Hippocampal formation (tissue), 2 donors: ENCODE measurements around the gene PER2.
"Not testable (repeated sequence)": the region's sequence is repeated elsewhere in the genome, so short reads cannot be mapped to it uniquely, and the experiment has no call there.

ENCODE experiments used
- DNase-seq, 2 donors: peaks; one replicate each; lab custom pipeline; 2025; lab: John Stamatoyannopoulos, UW

PER2 gene

GRCh38 chr2:238287737-238288649, at the start of gene PER2:
Gene PER2, minus strand, starts transcription at chr2:238288610. Its CDS starts 10,674 bp downstream, at chr2:238277936.
- peak; percentile 19 to 27 for DNase-seq

- DNase-seq = no peak
Observed at GRCh38 chr2:238337846-238338245, 49.4 kb upstream of the PER2 start.

GRCh38 chr2:238336793-238337444, 48.5 kb upstream of the PER2 start:
- no peak for DNase-seq

- DNase-seq = no peak
Observed at GRCh38 chr2:238336151-238336550, 47.7 kb upstream of the PER2 start.

- not testable (repeated sequence) for DNase-seq
Observed at GRCh38 chr2:238335591-238335990, 47.2 kb upstream of the PER2 start.

- no peak for DNase-seq
Observed at GRCh38 chr2:238334885-238335284, 46.5 kb upstream of the PER2 start.

- no peak for DNase-seq
Observed at GRCh38 chr2:238331916-238332315, 43.5 kb upstream of the PER2 start.

GRCh38 chr2:238330391-238330790, 42.0 kb upstream of the PER2 start:
- no peak for DNase-seq

- no peak for DNase-seq
Observed at GRCh38 chr2:238327751-238328150, 39.3 kb upstream of the PER2 start.

GRCh38 chr2:238326801-238327365, 38.5 kb upstream of the PER2 start:
- DNase-seq = no peak

GRCh38 chr2:238325694-238326093, 37.3 kb upstream of the PER2 start:
- DNase-seq = no peak

- not testable (repeated sequence) for DNase-seq
Observed at GRCh38 chr2:238324248-238324647, 35.8 kb upstream of the PER2 start.

GRCh38 chr2:238322001-238322411, 33.6 kb upstream of the PER2 start:
- no peak for DNase-seq

GRCh38 chr2:238321467-238321866, 33.1 kb upstream of the PER2 start:
- no peak for DNase-seq

- DNase-seq = no peak
Observed at GRCh38 chr2:238320648-238321281, 32.4 kb upstream of the PER2 start.

- peak; percentile 87 to 90 for DNase-seq
Observed at GRCh38 chr2:238320246-238320647, 31.8 kb upstream of the PER2 start, which contains the start of gene TRAF3IP1. Gene TRAF3IP1, plus strand, starts transcription at chr2:238320518. Its CDS starts 145 bp downstream, at chr2:238320663.

- no peak for DNase-seq
Observed at GRCh38 chr2:238315031-238315595, 26.7 kb upstream of the PER2 start.

- DNase-seq = no peak
Observed at GRCh38 chr2:238314576-238314975, 26.2 kb upstream of the PER2 start.

GRCh38 chr2:238313991-238314350, 25.6 kb upstream of the PER2 start:
- DNase-seq = no peak

GRCh38 chr2:238313289-238313990, 25.0 kb upstream of the PER2 start:
- no peak for DNase-seq

- DNase-seq = not testable (repeated sequence)
Observed at GRCh38 chr2:238310721-238311120, 22.3 kb upstream of the PER2 start.
